OCI-LY1 (cell line): ENCODE results near the gene MYH7B.

Source experiments
- H2AFZ ChIP-seq: fragments of 200-600 bp; sonication (generic), shearing (Covaris generic); 2 replicates; pipeline ENCODE4 v1.6.0; 2014; ENCODE audit warnings: antibody characterized with exemption, mild to moderate bottlenecking, low read length
- H3F3A ChIP-seq: fragments of 200-600 bp; sonication (generic), shearing (Covaris generic); 2 replicates; pipeline ENCODE4 v1.6.0; 2014; ENCODE audit warnings: mild to moderate bottlenecking, antibody characterized with exemption, low read length, moderate library complexity; ENCODE audit not compliant: insufficient read depth
- H3K27ac ChIP-seq: fragments of 200-600 bp; sonication (generic); 2 replicates; pipeline ENCODE4 v1.5.1; 2014; ENCODE audit warnings: low read length, mixed run types, mild to moderate bottlenecking, low read depth; ENCODE audit not compliant: poor library complexity, severe bottlenecking
- H3K27me3 ChIP-seq: fragments of 200-600 bp; sonication (generic); 2 replicates; pipeline ENCODE4 v1.6.0; 2014; ENCODE audit warnings: antibody characterized with exemption, mild to moderate bottlenecking, low read length, moderate library complexity; ENCODE audit not compliant: insufficient read depth
- H3K36me3 ChIP-seq: fragments of 200-600 bp; sonication (generic); 2 replicates; pipeline ENCODE4 v1.6.1; 2014; ENCODE audit warnings: mild to moderate bottlenecking, antibody characterized with exemption, low read length, moderate library complexity, mixed read lengths; ENCODE audit not compliant: insufficient read depth
- H3K4me1 ChIP-seq: fragments of 200-600 bp; sonication (generic); 2 replicates; pipeline ENCODE4 v1.5.1; 2014; ENCODE audit warnings: mild to moderate bottlenecking, low read length, moderate library complexity; ENCODE audit not compliant: insufficient read depth, severe bottlenecking
- H3K4me2 ChIP-seq: fragments of 200-600 bp; sonication (generic), shearing (Covaris generic); 2 replicates; pipeline ENCODE4 v1.6.1; 2014; ENCODE audit warnings: low read length
- H3K4me3 ChIP-seq: fragments of 200-600 bp; sonication (generic); 2 replicates; pipeline ENCODE4 v1.5.1; 2014; ENCODE audit warnings: low read length, low read depth, mild to moderate bottlenecking, mixed read lengths; ENCODE audit not compliant: poor library complexity, severe bottlenecking
- H3K79me2 ChIP-seq: fragments of 200-600 bp; shearing (Covaris generic); 2 replicates; pipeline ENCODE4 v1.6.1; 2016; ENCODE audit warnings: mixed run types, low read length, mixed read lengths; ENCODE audit not compliant: insufficient read depth
- H3K9ac ChIP-seq: fragments of 200-600 bp; sonication (generic), shearing (Covaris generic); 2 replicates; pipeline ENCODE4 v1.6.1; 2014; ENCODE audit warnings: mild to moderate bottlenecking, low read length, mixed read lengths
- H3K9me2 ChIP-seq: fragments of 200-600 bp; sonication (generic), shearing (Covaris generic); 2 replicates; pipeline ENCODE4 v1.6.1; 2014; ENCODE audit warnings: low read depth, mild to moderate bottlenecking, low read length, mixed read lengths
- H3K9me3 ChIP-seq: fragments of 200-600 bp; shearing (Covaris generic); 2 replicates; pipeline ENCODE4 v1.6.1; 2014; ENCODE audit warnings: low read length, mixed read lengths
- H4K20me1 ChIP-seq: fragments of 200-600 bp; sonication (generic), shearing (Covaris generic); 2 replicates; pipeline ENCODE4 v1.6.0; 2016; ENCODE audit warnings: mild to moderate bottlenecking, low read length; ENCODE audit not compliant: insufficient read depth
- EZH2 ChIP-seq: fragments of 200-600 bp; sonication (generic), shearing (Covaris generic); IDR thresholded peaks from 2 replicates; pipeline ENCODE4 v1.8.0; 2017; ENCODE audit warnings: borderline replicate concordance, mixed run types, mild to moderate bottlenecking, antibody characterized with exemption, low read length, moderate library complexity, mixed read lengths
- TF ChIP-seq, protein P1 (sequence below): fragments of 200-600 bp; sonication (generic), shearing (Covaris generic); IDR thresholded peaks from 2 replicates; pipeline ENCODE4 v1.5.1; 2017; ENCODE audit warnings: mild to moderate bottlenecking, antibody characterized with exemption, low read length, moderate library complexity, mixed read lengths

The MYH7B gene

DNA sequence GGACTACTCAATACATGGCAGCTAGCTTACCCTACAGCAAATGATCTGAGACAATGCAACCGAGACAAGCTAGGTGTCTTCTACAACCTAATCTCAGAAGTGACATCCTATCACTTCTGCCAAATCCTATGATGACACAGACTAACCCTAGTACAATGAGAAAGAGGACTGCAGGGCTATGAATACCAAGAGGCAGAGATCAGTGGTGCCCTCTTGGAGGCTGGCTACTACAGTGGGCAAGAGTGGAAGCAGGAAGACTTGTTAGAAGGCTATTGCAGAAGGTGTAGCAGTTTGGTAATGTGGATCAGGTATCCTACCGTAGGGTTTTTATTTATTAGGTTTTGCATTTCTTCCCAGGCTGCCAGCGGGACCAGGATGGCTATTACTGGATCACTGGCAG is 30.3 kb upstream of the MYH7B start:
- no peaks in the 10 kb centered on the region for H4K20me1 ChIP-seq

DNA sequence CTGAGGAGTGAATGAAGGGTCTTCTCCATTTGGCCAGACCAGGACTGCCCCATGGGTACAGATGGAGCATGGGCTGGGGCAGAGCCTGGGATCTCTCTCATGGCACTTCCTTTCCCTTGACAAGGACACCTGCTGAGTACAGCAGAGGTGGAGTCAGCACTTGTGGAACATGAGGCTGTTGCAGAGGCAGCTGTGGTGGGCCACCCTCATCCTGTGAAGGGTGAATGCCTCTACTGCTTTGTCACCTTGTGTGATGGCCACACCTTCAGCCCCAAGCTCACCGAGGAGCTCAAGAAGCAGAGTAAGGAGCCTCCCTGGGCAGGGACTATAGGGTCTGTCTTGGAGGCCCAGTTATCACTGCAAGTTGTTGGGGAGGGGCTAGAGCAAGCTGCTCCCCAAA is 29.7 kb upstream of the MYH7B start:
- no peaks in the 10 kb centered on the region for H3K27me3 ChIP-seq
- no peaks in the 10 kb centered on the region for H3K9me2 ChIP-seq
- H3F3A ChIP-seq = no peaks in the 10 kb centered on the region
- no peak overlapping the region for H2AFZ ChIP-seq
- TF ChIP-seq, protein P1, sequence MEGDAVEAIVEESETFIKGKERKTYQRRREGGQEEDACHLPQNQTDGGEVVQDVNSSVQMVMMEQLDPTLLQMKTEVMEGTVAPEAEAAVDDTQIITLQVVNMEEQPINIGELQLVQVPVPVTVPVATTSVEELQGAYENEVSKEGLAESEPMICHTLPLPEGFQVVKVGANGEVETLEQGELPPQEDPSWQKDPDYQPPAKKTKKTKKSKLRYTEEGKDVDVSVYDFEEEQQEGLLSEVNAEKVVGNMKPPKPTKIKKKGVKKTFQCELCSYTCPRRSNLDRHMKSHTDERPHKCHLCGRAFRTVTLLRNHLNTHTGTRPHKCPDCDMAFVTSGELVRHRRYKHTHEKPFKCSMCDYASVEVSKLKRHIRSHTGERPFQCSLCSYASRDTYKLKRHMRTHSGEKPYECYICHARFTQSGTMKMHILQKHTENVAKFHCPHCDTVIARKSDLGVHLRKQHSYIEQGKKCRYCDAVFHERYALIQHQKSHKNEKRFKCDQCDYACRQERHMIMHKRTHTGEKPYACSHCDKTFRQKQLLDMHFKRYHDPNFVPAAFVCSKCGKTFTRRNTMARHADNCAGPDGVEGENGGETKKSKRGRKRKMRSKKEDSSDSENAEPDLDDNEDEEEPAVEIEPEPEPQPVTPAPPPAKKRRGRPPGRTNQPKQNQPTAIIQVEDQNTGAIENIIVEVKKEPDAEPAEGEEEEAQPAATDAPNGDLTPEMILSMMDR = no peak
- TF ChIP-seq EZH2 = no peak
- no peak overlapping the region for H3K4me3 ChIP-seq
- no peaks in the 10 kb centered on the region for H3K9me3 ChIP-seq
- no peaks in the 10 kb centered on the region for H4K20me1 ChIP-seq
- no peaks in the 10 kb centered on the region for H3K79me2 ChIP-seq
- H3K27ac ChIP-seq = no peak overlapping the region
- H3K4me2 ChIP-seq = no peak overlapping the region
- H3K4me1 ChIP-seq = no peaks in the 10 kb centered on the region
- peaks cover 21% of the 10 kb centered on the region for H3K36me3 ChIP-seq
- H3K9ac ChIP-seq = no peak overlapping the region

More for the DNA sequence above, 30.3 kb upstream of the MYH7B start:
- Histone ChIP-seq H3F3A (no peaks in the 10 kb centered on the region), H3K27me3 (no peaks in the 10 kb centered on the region), H3K4me3 (no peak overlapping the region), H3K79me2 (no peaks in the 10 kb centered on the region), H3K4me2 (no peak overlapping the region), H3K9me2 (no peaks in the 10 kb centered on the region), H2AFZ (no peak overlapping the region), H3K36me3 (peaks cover 18% of the 10 kb centered on the region), H3K9me3 (no peaks in the 10 kb centered on the region), H3K9ac (no peak overlapping the region), H3K4me1 (no peaks in the 10 kb centered on the region), H3K27ac (no peak overlapping the region)
- no peak for TF ChIP-seq EZH2
- TF ChIP-seq, protein P1 = no peak

DNA sequence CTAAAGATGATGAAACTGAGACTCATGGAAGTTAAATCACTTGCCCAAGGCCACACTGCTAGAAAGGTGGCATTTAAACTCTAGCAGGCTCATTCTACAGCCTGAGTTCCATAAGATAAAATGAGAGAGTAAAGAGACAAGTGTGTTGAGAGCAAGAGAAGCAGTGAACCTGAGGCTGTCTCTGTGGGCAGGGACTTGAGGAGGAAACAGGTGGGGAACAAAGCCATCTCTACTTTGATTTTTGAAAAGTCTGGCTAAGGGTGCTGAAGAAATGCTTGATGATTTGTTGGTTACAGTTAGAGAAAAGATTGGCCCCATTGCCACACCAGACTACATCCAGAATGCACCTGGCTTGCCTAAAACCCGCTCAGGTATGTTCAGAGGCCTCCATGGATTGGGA is 29.1 kb upstream of the MYH7B start:
- H4K20me1 ChIP-seq = no peaks in the 10 kb centered on the region
- no peaks in the 10 kb centered on the region for H3K27me3 ChIP-seq
- TF ChIP-seq, protein P1 = no peak
- no peak for TF ChIP-seq EZH2
- H3K79me2 ChIP-seq = no peaks in the 10 kb centered on the region
- H3K4me2 ChIP-seq = no peak overlapping the region
- H3K9me2 ChIP-seq = no peaks in the 10 kb centered on the region
- H3K27ac ChIP-seq = no peak overlapping the region
- no peak overlapping the region for H3K4me3 ChIP-seq
- H3K9me3 ChIP-seq = no peaks in the 10 kb centered on the region
- H2AFZ ChIP-seq = no peak overlapping the region
- H3K4me1 ChIP-seq = no peaks in the 10 kb centered on the region
- H3K9ac ChIP-seq = no peak overlapping the region
- H3K36me3 ChIP-seq = peaks cover 21% of the 10 kb centered on the region
- H3F3A ChIP-seq = no peaks in the 10 kb centered on the region
